GM12878 (cell line): ENCODE data around the gene KBTBD3. TPM values are rescaled to one million over a fixed set of nuclear protein-coding genes. Genes with fewer than 3 reads are reported as not detected.

Experiments used
- ATAC-seq: fragments of 200-7000 bp; cut with Tn5 transposase; 3 replicates; pipeline ENCODE4 v1.9.1; 2020; ENCODE audit warnings: mild to moderate bottlenecking, moderate library complexity
- BruUV-seq: library from RNA; stranded (reverse); fragments of 400-500 nt; replicated peaks from 2 replicates; lab custom pipeline; 2021; lab: Mats Ljungman, UMichigan
- CTCF ChIA-PET: fragments of 300-600 bp; sonication (Branson Sonifier 250); formaldehyde crosslinking; extraction: SDS; loops from one replicate; lab custom pipeline; 2021; ENCODE audit warnings: inconsistent platforms; lab: Yijun Ruan, JAX
- POLR2A ChIA-PET: fragments of 350-600 bp; formaldehyde crosslinking; extraction: SDS; loops from one replicate; lab custom pipeline; 2021; ENCODE audit warnings: inconsistent platforms; lab: Charles Lee
- RAD21 ChIA-PET: fragments of 300-600 bp; sonication (Branson Sonifier 250); formaldehyde crosslinking; loops from one replicate; lab custom pipeline; 2023; ENCODE audit warnings: antibody characterized with exemption; ENCODE audit not compliant: unreplicated experiment; lab: Charles Lee
- SMC1A ChIA-PET: fragments of 300-600 bp; sonication (Branson Sonifier 250); formaldehyde crosslinking; loops from one replicate; lab custom pipeline; 2023; ENCODE audit not compliant: unreplicated experiment, uncharacterized antibody; lab: Charles Lee
- DNase-seq: peaks from one replicate; pipeline ENCODE4 v3.0.0-alpha.2; 2011; ENCODE audit warnings: low read depth, low spot score
- FAIRE-seq: peaks from 3 replicates; lab custom pipeline; 2011; peaks lifted over from hg19 to GRCh38; lab: Jason Lieb, UNC
- H2AFZ ChIP-seq: 2 replicates; pipeline ENCODE4 v1.6.0; 2011; ENCODE audit warnings: low read depth, low read length, control low read depth; ENCODE audit not compliant: control insufficient read depth
- H3K27ac ChIP-seq: 2 replicates; pipeline ENCODE4 v1.5.1; 2011; ENCODE audit warnings: control low read depth; ENCODE audit not compliant: control insufficient read depth, insufficient read depth
- H3K27me3 ChIP-seq, 2 experiments: replicated peaks in 1 of 2; 2 replicates each; pipeline versions ENCODE4 v1.6.0 to v1.6.1; 2011; ENCODE audit warnings: low read length in 1 of 2; ENCODE audit not compliant: control insufficient read depth in 2 of 2, insufficient read depth in 2 of 2
- H3K36me3 ChIP-seq, 2 experiments: 2 replicates each; pipeline ENCODE4 v1.5.1; 2011; ENCODE audit warnings: low read length in 1 of 2; ENCODE audit not compliant: control insufficient read depth in 2 of 2, insufficient read depth in 2 of 2
- H3K4me1 ChIP-seq: 2 replicates; pipeline ENCODE4 v1.6.1; 2011; ENCODE audit warnings: mild to moderate bottlenecking, low read length, moderate library complexity, mixed read lengths; ENCODE audit not compliant: control insufficient read depth, insufficient read depth
- H3K4me2 ChIP-seq: 2 replicates; pipeline ENCODE4 v1.6.0; 2011; ENCODE audit warnings: control low read depth; ENCODE audit not compliant: control insufficient read depth, insufficient read depth
- H3K4me3 ChIP-seq: fragments of 200-600 bp; sonication (generic); 2 replicates; pipeline ENCODE4 v1.5.1; 2016
- H3K79me2 ChIP-seq: 2 replicates; pipeline ENCODE4 v1.6.0; 2011; ENCODE audit warnings: low read length; ENCODE audit not compliant: control insufficient read depth, insufficient read depth
- H3K9ac ChIP-seq: 2 replicates; pipeline ENCODE4 v1.8.0; 2011; ENCODE audit warnings: low read length, control low read depth, mixed read lengths; ENCODE audit not compliant: control insufficient read depth, insufficient read depth
- H3K9me3 ChIP-seq: replicated peaks from 3 replicates; pipeline ENCODE4 v1.5.1; 2011; ENCODE audit warnings: mild to moderate bottlenecking, low read length; ENCODE audit not compliant: control insufficient read depth, insufficient read depth
- H4K20me1 ChIP-seq: 2 replicates; pipeline ENCODE4 v1.6.0; 2011; ENCODE audit not compliant: control insufficient read depth, insufficient read depth
- BMI1 ChIP-seq: fragments of 450-650 bp; IDR thresholded peaks from 2 replicates; pipeline ENCODE4 v1.6.1; 2016; ENCODE audit warnings: mild to moderate bottlenecking, moderate library complexity, borderline replicate concordance
- CBX3 ChIP-seq: fragments of 200-600 bp; sonication (generic); IDR thresholded peaks from 2 replicates; pipeline ENCODE4 v1.6.1; 2016; ENCODE audit warnings: low read depth, borderline replicate concordance
- CHD1 ChIP-seq: IDR thresholded peaks from 2 replicates; pipeline ENCODE4 v1.6.1; 2012; ENCODE audit warnings: low read depth, low read length, improper control_type of control experiment
- ESRRA ChIP-seq: IDR thresholded peaks from 2 replicates; pipeline ENCODE4 v1.6.1; 2012; ENCODE audit warnings: mild to moderate bottlenecking, low read length, improper control_type of control experiment
- KDM1A ChIP-seq: fragments of 200-600 bp; sonication (generic); IDR thresholded peaks from 2 replicates; pipeline ENCODE4 v1.6.1; 2016; ENCODE audit warnings: borderline replicate concordance
- KLF5 ChIP-seq: fragments of 450-650 bp; IDR thresholded peaks from 2 replicates; pipeline ENCODE4 v1.6.1; 2014; ENCODE audit warnings: mild to moderate bottlenecking; ENCODE audit not compliant: partially characterized antibody
- NBN ChIP-seq: fragments of 450-650 bp; IDR thresholded peaks from 2 replicates; pipeline ENCODE4 v1.6.1; 2016
- NFIC ChIP-seq: IDR thresholded peaks from 2 replicates; pipeline ENCODE4 v1.6.1; 2012; ENCODE audit warnings: low read depth, mild to moderate bottlenecking, inconsistent platforms, low read length, moderate library complexity
- NFXL1 ChIP-seq: fragments of 450-650 bp; IDR thresholded peaks from 2 replicates; pipeline ENCODE4 v1.6.1; 2017; ENCODE audit warnings: antibody characterized with exemption, mild to moderate bottlenecking, borderline replicate concordance
- NFYA ChIP-seq: IDR thresholded peaks from 2 replicates; pipeline ENCODE4 v1.6.1; 2011; ENCODE audit warnings: low read depth, mild to moderate bottlenecking, low read length, improper control_type of control experiment, borderline replicate concordance
- POU2F2 ChIP-seq: IDR thresholded peaks from 3 replicates; pipeline ENCODE4 v1.6.1; 2011; ENCODE audit warnings: low read depth, mild to moderate bottlenecking, low read length, borderline replicate concordance
- RB1 ChIP-seq: fragments of 450-650 bp; formaldehyde crosslinking; IDR thresholded peaks from 2 replicates; pipeline ENCODE4 v1.6.1; 2017; ENCODE audit warnings: mild to moderate bottlenecking, borderline replicate concordance
- SREBF2 ChIP-seq: IDR thresholded peaks from 2 replicates; pipeline ENCODE4 v1.6.1; 2012; ENCODE audit warnings: mild to moderate bottlenecking, low read length
- STAT1 ChIP-seq: fragments of 450-650 bp; conservative IDR thresholded peaks from 2 replicates; pipeline ENCODE4 v1.6.1; 2014; ENCODE audit warnings: antibody characterized with exemption, mild to moderate bottlenecking
- SUPT20H ChIP-seq: IDR thresholded peaks from 2 replicates; pipeline ENCODE4 v1.6.1; 2011; ENCODE audit warnings: low read depth, mild to moderate bottlenecking, low read length, moderate library complexity, borderline replicate concordance; ENCODE audit not compliant: control insufficient read depth
- YBX1 ChIP-seq: fragments of 450-650 bp; IDR thresholded peaks from 2 replicates; pipeline ENCODE4 v1.6.1; 2016; ENCODE audit warnings: antibody characterized with exemption
- YY1 ChIP-seq: IDR thresholded peaks from 2 replicates; pipeline ENCODE4 v1.6.1; 2011; ENCODE audit warnings: low read depth, mild to moderate bottlenecking, low read length
- ZNF384 ChIP-seq: IDR thresholded peaks from 2 replicates; pipeline ENCODE4 v1.6.1; 2012; ENCODE audit warnings: low read depth, mild to moderate bottlenecking, low read length, improper control_type of control experiment, borderline replicate concordance
- ZZZ3 ChIP-seq: IDR thresholded peaks from 2 replicates; pipeline ENCODE4 v1.6.1; 2011; ENCODE audit warnings: low read depth; ENCODE audit not compliant: control insufficient read depth, insufficient read length
- WGBS: methylation state at CpG from one replicate; pipeline ENCODE4 v1.1.6; 2016; ENCODE audit warnings: low lambda C conversion rate; ENCODE audit not compliant: insufficient replicate concordance, insufficient coverage; ENCODE audit errors: missing lambda C conversion rate; 5-methylcytosine and 5-hydroxymethylcytosine counted together
- in situ Hi-C: fragments of 300-500 bp; cut with MboI; formaldehyde crosslinking; loops from 9 replicates; pipeline ENCODE4 v1.14.3; 2018; ENCODE audit warnings: mixed read lengths
- intact Hi-C: fragments of 100-400 bp; cut with micrococcal nuclease; formaldehyde crosslinking; loops from one replicate; pipeline ENCODE4 v1.14.2; 2022; ENCODE audit not compliant: unreplicated experiment
- polyA plus RNA-seq, 11 experiments: library from polyadenylated mRNA; depleted of rRNA in 4 of 11; unstranded in 6 of 11; stranded (reverse) in 5 of 11; fragments of >200 nt; fragmentation: Nextera tagmentation in 4 of 11; fragmentation: Illumina TruSeq in 1 of 11; extraction: Ambion mirVana in 4 of 11; extraction: Trizol in 1 of 11; gene quantifications; 1 replicate in 1 of 11; 2 replicates in 10 of 11; pipeline versions ENCODE4 v1.2.1 to v1.2.3, GENCODE V29; 2011 to 2016; ENCODE audit warnings: inconsistent platforms in 2 of 11, missing spikeins in 2 of 11, low read depth in 1 of 11
- total RNA-seq, 4 experiments: library from RNA; depleted of rRNA in 3 of 4; stranded (reverse); fragments of >200 nt in 3 of 4; fragmentation: Illumina TruSeq in 1 of 4; extraction: Trizol in 1 of 4; gene quantifications; 2 replicates each; pipeline versions ENCODE4 v1.2.1 to v1.2.3, GENCODE V29; 2013 to 2021
- TF ChIP-seq, protein P1 (sequence below): IDR thresholded peaks from 2 replicates; pipeline ENCODE4 v1.6.1; 2012; ENCODE audit warnings: low read depth, low read length, improper control_type of control experiment

Gene KBTBD3
- total and polyA plus RNA-seq, 10 of the 15 experiments (the other 5 are each of a cell fraction or from before 2014, with no cell fraction given), result 1.9 to 18.1 (median 8.4) TPM

DNA sequence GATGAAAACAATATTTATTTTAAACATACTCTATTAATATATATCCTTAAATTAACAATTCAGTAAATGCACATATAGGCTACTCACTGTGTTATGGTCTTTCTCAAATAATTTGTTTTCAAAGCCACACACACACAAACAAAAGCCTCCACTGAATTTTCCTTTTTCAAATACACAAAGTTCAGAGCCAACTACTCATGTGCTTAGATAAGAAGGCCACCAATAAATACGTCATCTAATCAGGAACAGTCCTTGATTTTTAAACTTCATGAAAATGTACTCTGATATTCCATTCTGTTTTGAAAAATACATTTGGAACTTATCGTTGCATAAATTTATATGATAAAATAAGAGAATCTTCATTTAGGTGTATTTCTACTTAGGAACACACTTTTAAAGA is 26.0 kb downstream of the KBTBD3 start:
- ATAC-seq (no peak), FAIRE-seq (no peak), DNase-seq (no peak)
- no peak overlapping the region for H3K4me3 ChIP-seq
- no peaks in the 10 kb centered on the region for H3K4me1 ChIP-seq
- POLR2A ChIA-PET, result no interaction called here
- SMC1A ChIA-PET, result no interaction called here
- H3K4me2 ChIP-seq, result no peak overlapping the region
- H3K9ac ChIP-seq, result no peak overlapping the region
- no peak overlapping the region for H3K27ac ChIP-seq
- BruUV-seq, result no TSS peak
- H3K79me2 ChIP-seq, result no peaks in the 10 kb centered on the region
- H3K27me3 ChIP-seq, result no peaks in the 10 kb centered on the region
- RAD21 ChIA-PET, result no interaction called here
- WGBS, result 89% methylated on average over 2 of the region's 2 CpGs
- H4K20me1 ChIP-seq, result no peaks in the 10 kb centered on the region
- H3K9me3 ChIP-seq, result no peaks in the 10 kb centered on the region
- TF ChIP-seq, protein P1, sequence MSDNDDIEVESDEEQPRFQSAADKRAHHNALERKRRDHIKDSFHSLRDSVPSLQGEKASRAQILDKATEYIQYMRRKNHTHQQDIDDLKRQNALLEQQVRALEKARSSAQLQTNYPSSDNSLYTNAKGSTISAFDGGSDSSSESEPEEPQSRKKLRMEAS, result no peak
- TF ChIP-seq POU2F2 (no peak), RB1 (no peak), YY1 (no peak), NBN (no peak), SREBF2 (no peak), CBX3 (no peak), CHD1 (no peak), NFXL1 (no peak), NFYA (no peak), KDM1A (no peak), YBX1 (no peak), ESRRA (no peak), ZZZ3 (no peak), NFIC (no peak), ZNF384 (no peak), KLF5 (no peak), BMI1 (no peak), SUPT20H (no peak), STAT1 (no peak)
- TF ChIP-seq, all 136 proteins: peak for 0
- intact Hi-C loops, result no loop called here
- CTCF ChIA-PET, result no interaction called here
- Histone ChIP-seq H3K36me3 (no peaks in the 10 kb centered on the region), H2AFZ (no peak overlapping the region)
- in situ Hi-C loops, result no loop called here
